ENCODE measurements around the gene ACADVL.
A peak's percentile ranks its signal among the peaks of the same experiment; 100 is the strongest.

The ACADVL gene

GRCh38 chr17:7238420-7239090, 18.8 kb downstream of the ACADVL start:
- peak overlapping the region; percentile 98 for H3K9ac ChIP-seq (ENCODE audit: insufficient read length, low read depth)
- no peaks in the 10 kb centered on the region for H3K9me3 ChIP-seq (ENCODE audit: insufficient read depth, low read length)
- peak overlapping the region; percentile 86 for H3K4me3 ChIP-seq (ENCODE audit: insufficient read length, low read depth)
- TF ChIP-seq YY1 (IDR thresholded peaks at IDR 0.05; ENCODE audit: insufficient read depth, insufficient read length): no peak
- TF ChIP-seq SUZ12 (IDR thresholded peaks at IDR 0.05; ENCODE audit: extremely low read depth, insufficient read depth, insufficient read length): no peak
- TF ChIP-seq ZNF274 (IDR thresholded peaks at IDR 0.05; ENCODE audit: low read depth, low read length): no peak
- no peak for DNase-seq (ENCODE audit: low read depth, low spot score)
- H3K27me3 ChIP-seq (ENCODE audit: insufficient read depth, insufficient read length): no peaks in the 10 kb centered on the region
- peaks cover 42% of the 10 kb centered on the region for H3K36me3 ChIP-seq (ENCODE audit: insufficient read depth, insufficient read length, low read length)
- peaks cover 9% of the 10 kb centered on the region for H3K4me1 ChIP-seq (ENCODE audit: insufficient read depth, insufficient read length)

GRCh38 chr17:7239091-7240027, 19.6 kb downstream of the ACADVL start, which contains the start of gene PHF23:
PHF23 (minus strand) TSS chr17:7239457; CDS start chr17:7239279, 178 bp downstream.
- Histone ChIP-seq H3K9ac (ENCODE audit: insufficient read length, low read depth) (peak within 1 kb of the TSS; percentile 98), H3K4me1 (ENCODE audit: insufficient read depth, insufficient read length) (peaks cover 9% of the 10 kb centered on the region), H3K36me3 (ENCODE audit: insufficient read depth, insufficient read length, low read length) (peaks cover 49% of the 10 kb centered on the region), H3K4me3 (ENCODE audit: insufficient read length, low read depth) (peak within 1 kb of the TSS; percentile 86), H3K9me3 (ENCODE audit: insufficient read depth, low read length) (no peaks in the 10 kb centered on the region), H3K27me3 (ENCODE audit: insufficient read depth, insufficient read length) (no peaks in the 10 kb centered on the region)
- no peak for TF ChIP-seq SUZ12 (IDR thresholded peaks at IDR 0.05; ENCODE audit: extremely low read depth, insufficient read depth, insufficient read length)
- no peak for TF ChIP-seq YY1 (IDR thresholded peaks at IDR 0.05; ENCODE audit: insufficient read depth, insufficient read length)
- peak; percentile 96 for DNase-seq (ENCODE audit: low read depth, low spot score)

GRCh38 chr17:7240375-7240774, 20.6 kb downstream of the ACADVL start:
- TF ChIP-seq SUZ12 (IDR thresholded peaks at IDR 0.05; ENCODE audit: extremely low read depth, insufficient read depth, insufficient read length) (no peak), ZNF274 (IDR thresholded peaks at IDR 0.05; ENCODE audit: low read depth, low read length) (no peak), YY1 (IDR thresholded peaks at IDR 0.05; ENCODE audit: insufficient read depth, insufficient read length) (no peak)
- Histone ChIP-seq H3K4me3 (ENCODE audit: insufficient read length, low read depth) (no peak overlapping the region), H3K27me3 (ENCODE audit: insufficient read depth, insufficient read length) (no peaks in the 10 kb centered on the region), H3K9ac (ENCODE audit: insufficient read length, low read depth) (peak overlapping the region; percentile 93), H3K9me3 (ENCODE audit: insufficient read depth, low read length) (no peaks in the 10 kb centered on the region), H3K4me1 (ENCODE audit: insufficient read depth, insufficient read length) (peaks cover 9% of the 10 kb centered on the region), H3K36me3 (ENCODE audit: insufficient read depth, insufficient read length, low read length) (peaks cover 46% of the 10 kb centered on the region)
- no peak for DNase-seq (ENCODE audit: low read depth, low spot score)

DNA sequence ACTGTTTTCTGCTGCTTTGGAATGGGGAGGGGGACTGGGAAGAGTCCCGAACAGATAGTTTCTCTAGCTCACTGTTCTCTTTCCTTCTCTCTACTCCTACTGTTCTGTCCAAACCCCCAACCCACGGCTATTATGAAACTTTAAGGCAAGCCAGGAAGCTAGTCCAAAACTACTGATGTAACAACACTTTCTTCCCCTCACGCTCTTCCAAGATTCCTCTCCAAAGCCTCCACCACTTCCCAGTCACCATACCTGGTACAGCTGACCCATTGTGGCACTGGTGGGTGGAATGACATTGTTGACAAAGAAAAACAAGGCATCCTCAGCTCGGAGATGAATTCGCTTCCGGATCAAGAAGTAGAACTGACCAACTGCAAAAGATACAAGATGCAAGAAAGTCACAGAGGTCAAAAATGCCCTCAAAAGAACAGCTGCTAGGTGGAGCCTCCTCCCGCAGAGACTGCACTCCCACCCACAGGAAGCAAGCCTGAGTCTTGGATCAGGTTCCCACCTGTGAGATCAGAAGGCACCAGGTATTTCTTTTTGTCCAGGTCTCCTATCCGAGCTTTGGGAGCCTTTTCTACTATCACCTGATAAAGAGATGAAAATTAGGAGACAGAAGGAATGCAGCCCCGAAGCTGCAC, 21.5 kb downstream of the ACADVL start:
- no peak for TF ChIP-seq ZNF274 (IDR thresholded peaks at IDR 0.05; ENCODE audit: low read depth, low read length)
- TF ChIP-seq YY1 (IDR thresholded peaks at IDR 0.05; ENCODE audit: insufficient read depth, insufficient read length): no peak
- TF ChIP-seq SUZ12 (IDR thresholded peaks at IDR 0.05; ENCODE audit: extremely low read depth, insufficient read depth, insufficient read length): no peak
- peaks cover 44% of the 10 kb centered on the region for H3K36me3 ChIP-seq (ENCODE audit: insufficient read depth, insufficient read length, low read length)
- DNase-seq (ENCODE audit: low read depth, low spot score): no peak
- no peaks in the 10 kb centered on the region for H3K27me3 ChIP-seq (ENCODE audit: insufficient read depth, insufficient read length)
- H3K9me3 ChIP-seq (ENCODE audit: insufficient read depth, low read length): no peaks in the 10 kb centered on the region
- H3K4me3 ChIP-seq (ENCODE audit: insufficient read length, low read depth): peak overlapping the region; percentile 92
- H3K9ac ChIP-seq (ENCODE audit: insufficient read length, low read depth): peak overlapping the region; percentile 93
- H3K4me1 ChIP-seq (ENCODE audit: insufficient read depth, insufficient read length): peaks cover 6% of the 10 kb centered on the region

DNA sequence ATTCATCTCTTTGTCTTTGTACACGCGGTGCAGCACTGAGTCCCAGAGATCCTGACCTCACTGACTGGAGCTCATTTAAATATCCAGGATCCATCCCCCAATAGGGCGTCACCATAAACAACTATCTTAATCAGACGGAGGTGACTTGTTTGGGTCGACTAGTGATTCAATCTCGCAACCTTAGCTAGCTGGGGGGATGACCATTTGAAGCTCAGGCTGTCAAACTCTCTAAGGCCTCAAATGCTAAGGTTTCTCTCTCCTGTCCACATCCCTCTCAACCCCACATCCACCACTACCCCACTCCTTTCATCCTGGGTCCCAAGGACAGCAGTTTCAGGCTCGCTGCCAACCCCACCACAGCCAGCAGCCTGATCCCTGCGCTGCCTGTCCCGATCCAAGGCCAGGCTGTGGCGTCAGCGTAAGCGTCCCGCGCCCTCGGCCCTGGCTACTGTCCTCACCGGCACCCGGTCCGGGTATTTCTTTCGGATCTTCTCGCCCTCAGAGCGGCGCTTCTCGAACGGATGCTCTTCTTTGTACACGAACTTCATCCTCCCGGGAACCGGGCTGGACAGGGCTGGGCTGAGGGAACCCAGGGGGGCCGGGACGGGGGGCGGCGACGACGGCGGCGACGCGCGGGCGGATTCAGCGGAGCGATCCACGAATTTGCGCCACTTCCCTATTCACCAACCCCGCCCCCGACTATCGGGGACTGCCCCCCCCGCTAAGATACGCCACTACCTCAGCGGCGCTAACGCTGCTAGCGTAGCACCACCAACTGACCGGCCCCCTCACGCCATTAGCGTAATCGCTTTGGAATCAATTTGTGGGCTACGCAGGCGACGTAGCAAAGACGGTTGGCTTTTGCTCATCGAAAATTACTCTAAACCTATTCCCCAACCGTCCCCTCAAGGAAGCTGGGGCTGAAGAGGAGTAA, 22.3 kb downstream of the ACADVL start, which contains the start of gene GABARAP:
Gene GABARAP, minus strand, starts transcription at position 667 of the 934 bp plus-strand sequence. Its CDS starts 119 bp downstream, at position 548.
- no peaks in the 10 kb centered on the region for H3K9me3 ChIP-seq (ENCODE audit: insufficient read depth, low read length)
- peak within 1 kb of the TSS; percentile 93 for H3K9ac ChIP-seq (ENCODE audit: insufficient read length, low read depth)
- H3K36me3 ChIP-seq (ENCODE audit: insufficient read depth, insufficient read length, low read length): peaks cover 44% of the 10 kb centered on the region
- no peak for TF ChIP-seq YY1 (IDR thresholded peaks at IDR 0.05; ENCODE audit: insufficient read depth, insufficient read length)
- TF ChIP-seq SUZ12 (IDR thresholded peaks at IDR 0.05; ENCODE audit: extremely low read depth, insufficient read depth, insufficient read length): no peak
- TF ChIP-seq ZNF274 (IDR thresholded peaks at IDR 0.05; ENCODE audit: low read depth, low read length): no peak
- H3K4me1 ChIP-seq (ENCODE audit: insufficient read depth, insufficient read length): peaks cover 2% of the 10 kb centered on the region
- DNase-seq (ENCODE audit: low read depth, low spot score): peak; percentile 59
- no peaks in the 10 kb centered on the region for H3K27me3 ChIP-seq (ENCODE audit: insufficient read depth, insufficient read length)
- H3K4me3 ChIP-seq (ENCODE audit: insufficient read length, low read depth): peak within 1 kb of the TSS; percentile 92

All from NT2/D1 (cell line).